ENCODE results near the gene STXBP2. TPM values are rescaled to one million over a fixed set of nuclear protein-coding genes. Genes with fewer than 3 reads are reported as not detected.

STXBP2 gene
- total RNA-seq, 4 donors from 2014 or later: 2.4 to 10.3 (median 8.2) TPM; not detected in 1

GRCh38 chr19:7691497-7691896 is 54.6 kb downstream of the STXBP2 start:
- Histone ChIP-seq H3K4me3 (no peak overlapping the region), H3K27ac (no peak overlapping the region), H3K9me3 (no peaks in the 10 kb centered on the region), H3K27me3 (peaks cover 0 to 4% of the 10 kb centered on the region in 2 donors), H3K4me1 (no peaks in the 10 kb centered on the region), H3K36me3 (no peaks in the 10 kb centered on the region)
- intact Hi-C loops (cut with DNase I; ENCODE audit: low total_unique reads): no loop called here
- no peak for TF ChIP-seq POLR2A (IDR thresholded peaks at IDR 0.05)
- TF ChIP-seq CTCF (IDR thresholded peaks at IDR 0.05): no peak
- no peak for DNase-seq

GRCh38 chr19:7692417-7693088 is 55.6 kb downstream of the STXBP2 start:
- H3K9me3 ChIP-seq: no peaks in the 10 kb centered on the region
- peaks cover 0 to 4% of the 10 kb centered on the region in 2 donors for H3K27me3 ChIP-seq
- no peaks in the 10 kb centered on the region for H3K36me3 ChIP-seq
- no peak overlapping the region for H3K27ac ChIP-seq
- H3K4me3 ChIP-seq: no peak overlapping the region
- no peak for TF ChIP-seq CTCF (IDR thresholded peaks at IDR 0.05)
- no peak for TF ChIP-seq POLR2A (IDR thresholded peaks at IDR 0.05)
- intact Hi-C loops (cut with DNase I; ENCODE audit: low total_unique reads): no loop called here
- H3K4me1 ChIP-seq: no peaks in the 10 kb centered on the region
- DNase-seq: no peak

GRCh38 chr19:7694499-7694898 is 57.6 kb downstream of the STXBP2 start:
- no peak overlapping the region for H3K4me3 ChIP-seq
- DNase-seq: no peak
- peaks cover 0 to 4% of the 10 kb centered on the region in 2 donors for H3K27me3 ChIP-seq
- H3K27ac ChIP-seq: no peak overlapping the region
- intact Hi-C loops (cut with DNase I; ENCODE audit: low total_unique reads): no loop called here
- no peaks in the 10 kb centered on the region for H3K36me3 ChIP-seq
- H3K9me3 ChIP-seq: no peaks in the 10 kb centered on the region
- no peaks in the 10 kb centered on the region for H3K4me1 ChIP-seq
- no peak for TF ChIP-seq CTCF (IDR thresholded peaks at IDR 0.05)
- no peak for TF ChIP-seq POLR2A (IDR thresholded peaks at IDR 0.05)

Small RNA genes within 50 kb of the gene (microRNA-seq; reads per million reads assigned to microRNA genes)
- not detected for gene MIR6792 (ENCODE audit: borderline microRNAs expressed, borderline replicate concordance)

Small RNA genes within 50 kb of the gene (small RNA-seq; reads per million reads assigned to genes)
- not detected for gene MIR6792

Other genes with a start within 250 kb of the STXBP2 start
- 1 to 10 TPM in 2 of 4 donors, not detected in 2; 2.1 to 3.0 TPM for gene PEX11G, start 148.1 kb upstream of the STXBP2 start, total RNA-seq
- gene ZNF358, start 121.0 kb upstream of the STXBP2 start, total RNA-seq: 10 to 100 TPM; 19.1 to 69.1 (median 33.8) TPM
- gene MCOLN1, start 114.5 kb upstream of the STXBP2 start, total RNA-seq: 10 to 100 TPM in 1 of 4 donors, 1 to 10 TPM in 3; 5.6 to 24.7 (median 8.0) TPM
- 100 to 1,000 TPM in 1 of 4 donors, 10 to 100 TPM in 3; 26.4 to 113 (median 40.4) TPM for gene PNPLA6, start 101.4 kb upstream of the STXBP2 start, total RNA-seq
- 1 to 10 TPM in 1 of 4 donors, under 1 TPM in 3; 0.26 to 3.5 (median 0.47) TPM for gene CAMSAP3, start 41.2 kb upstream of the STXBP2 start, total RNA-seq
- gene XAB2, start 7.6 kb upstream of the STXBP2 start, total RNA-seq: 10 to 100 TPM in 3 of 4 donors, 1 to 10 TPM in 1; 10.0 to 41.7 (median 32.2) TPM
- gene PET100, start 7.3 kb upstream of the STXBP2 start, total RNA-seq: 10 to 100 TPM in 1 of 4 donors, 1 to 10 TPM in 2, not detected in 1; 5.9 to 59.9 (median 6.5) TPM
- gene PCP2, start 3.4 kb upstream of the STXBP2 start, total RNA-seq: not detected
- gene RETN, start 31.9 kb downstream of the STXBP2 start, total RNA-seq: not detected
- under 1 TPM in 1 of 4 donors, not detected in 3; 0.67 TPM for gene MCEMP1, start 40.0 kb downstream of the STXBP2 start, total RNA-seq
- 100 to 1,000 TPM in 1 of 4 donors, 10 to 100 TPM in 3; 12.4 to 156 (median 41.0) TPM for gene TRAPPC5, start 43.7 kb downstream of the STXBP2 start, total RNA-seq
- under 1 TPM in 1 of 4 donors, not detected in 3; 0.28 TPM for gene FCER2, start 65.0 kb downstream of the STXBP2 start, total RNA-seq
- gene CLEC4G, start 95.0 kb downstream of the STXBP2 start, total RNA-seq: not detected
- 10 to 100 TPM in 1 of 4 donors, 1 to 10 TPM in 2, not detected in 1; 2.6 to 14.4 (median 8.8) TPM for gene CD209, start 110.4 kb downstream of the STXBP2 start, total RNA-seq
- under 1 TPM in 1 of 4 donors, not detected in 3; 0.62 TPM for gene CLEC4M, start 126.1 kb downstream of the STXBP2 start, total RNA-seq
- gene EVI5L, start 193.1 kb downstream of the STXBP2 start, total RNA-seq: 10 to 100 TPM in 3 of 4 donors, 1 to 10 TPM in 1; 9.1 to 14.9 (median 12.4) TPM
- gene PRR36, start 237.3 kb downstream of the STXBP2 start, total RNA-seq: under 1 TPM in 2 of 4 donors, not detected in 2; 0.35 to 0.85 TPM

Data from uterus (tissue), 4 donors.